GM12875 (cell line): Measurements from ENCODE around the gene ZNF385D.

ENCODE experiments used
- H3K4me3 ChIP-seq: one replicate; pipeline ENCODE4 v1.5.1; 2011; ENCODE audit warnings: low read depth, low read length, control low read depth
- CTCF ChIP-seq: IDR thresholded peaks from 2 replicates; pipeline ENCODE4 v1.5.1; 2011; ENCODE audit warnings: low read depth, mild to moderate bottlenecking, control low read depth, inconsistent platforms, low read length, moderate library complexity, borderline replicate concordance; ENCODE audit not compliant: insufficient read depth

The ZNF385D gene

GRCh38 chr3:21464746-21465145 lies 286.3 kb downstream of the ZNF385D start:
- no peak overlapping the region for H3K4me3 ChIP-seq
- no peak for TF ChIP-seq CTCF

- no peak for TF ChIP-seq CTCF
- no peak overlapping the region for H3K4me3 ChIP-seq
Observed at GRCh38 chr3:21463319-21463718, 287.7 kb downstream of the ZNF385D start.

- no peak for TF ChIP-seq CTCF
- no peak overlapping the region for H3K4me3 ChIP-seq
Observed at GRCh38 chr3:21462141-21462540, 288.9 kb downstream of the ZNF385D start.

- no peak for TF ChIP-seq CTCF
- no peak overlapping the region for H3K4me3 ChIP-seq
Observed at GRCh38 chr3:21457084-21457483, 293.9 kb downstream of the ZNF385D start.

- TF ChIP-seq CTCF, result no peak
- H3K4me3 ChIP-seq, result no peak overlapping the region
Observed at GRCh38 chr3:21449738-21450137, 301.3 kb downstream of the ZNF385D start.

GRCh38 chr3:21447476-21448151 lies 303.4 kb downstream of the ZNF385D start:
- H3K4me3 ChIP-seq, result no peak overlapping the region
- no peak for TF ChIP-seq CTCF

- no peak for TF ChIP-seq CTCF
Observed at GRCh38 chr3:21446945-21447475, 304.0 kb downstream of the ZNF385D start.

More at GRCh38 chr3:21446945-21447475, 304.0 kb downstream of the ZNF385D start:
- H3K4me3 ChIP-seq, result no peak overlapping the region
